Gastrocnemius medialis (tissue), 4 donors: ENCODE data around the gene GREB1L. TPM values are rescaled to one million over a fixed set of nuclear protein-coding genes. Genes with fewer than 3 reads are reported as not detected.
"Not testable (repeated sequence)": the region's sequence is repeated elsewhere in the genome, so short reads cannot be mapped to it uniquely, and the experiment has no call there.

ENCODE experiments used
- ATAC-seq, 2 donors: fragments of 150-250 bp; one replicate each; pipeline ENCODE4 v1.9.1; 2016
- DNase-seq, 2 donors: peaks; one replicate each; pipeline ENCODE4 v3.0.0-alpha.2; 2019
- H3K27ac ChIP-seq, 4 donors: fragments of 200-600 bp; sonication (generic); 1 replicate in 1 of 4; 2 replicates in 3 of 4; pipeline ENCODE4 v1.5.1; 2016 to 2018; ENCODE audit warnings: mild to moderate bottlenecking in 2 of 4, moderate library complexity in 1 of 4
- H3K27me3 ChIP-seq, 3 donors: fragments of 200-600 bp; sonication (generic) in 2 of 3; 1 replicate in 1 of 3; 2 replicates in 2 of 3; pipeline versions ENCODE4 v1.5.1 to v1.6.0; 2016 to 2019; ENCODE audit warnings: mild to moderate bottlenecking in 1 of 3, moderate library complexity in 1 of 3
- H3K36me3 ChIP-seq, 2 donors: fragments of 200-600 bp; sonication (generic) in 1 of 2; one replicate each; pipeline ENCODE4 v1.5.1; 2017 to 2018
- H3K4me1 ChIP-seq, 2 donors: fragments of 200-600 bp; sonication (generic) in 1 of 2; one replicate each; pipeline ENCODE4 v1.5.1; 2016 to 2017; ENCODE audit warnings: mild to moderate bottlenecking in 2 of 2
- H3K4me3 ChIP-seq, 4 donors: fragments of 200-600 bp; sonication (generic) in 3 of 4; 1 replicate in 1 of 4; 2 replicates in 3 of 4; pipeline ENCODE4 v1.5.1; 2016 to 2019; ENCODE audit warnings: mild to moderate bottlenecking in 2 of 4
- H3K9me3 ChIP-seq, 3 donors: fragments of 200-600 bp; sonication (generic) in 2 of 3; 1 replicate in 1 of 3; 2 replicates in 2 of 3; pipeline ENCODE4 v1.5.1; 2016 to 2019
- CTCF ChIP-seq, 5 experiments: fragments of 450-650 bp in 3 of 5; fragments of 200-600 bp in 2 of 5; sonication (generic) in 2 of 5; IDR thresholded peaks in 4 of 5; conservative IDR thresholded peaks in 1 of 5; 1 replicate in 4 of 5; 2 replicates in 1 of 5; pipeline ENCODE4 v1.5.1; 2016 to 2019; ENCODE audit warnings: antibody characterized with exemption in 5 of 5, mild to moderate bottlenecking in 3 of 5, moderate library complexity in 3 of 5
- POLR2A ChIP-seq, 2 donors: fragments of 450-650 bp; IDR thresholded peaks; one replicate each; pipeline ENCODE4 v1.6.1; 2017; ENCODE audit warnings: antibody characterized with exemption in 2 of 2, mild to moderate bottlenecking in 2 of 2, moderate library complexity in 2 of 2
- in situ Hi-C, 4 donors: fragments of 200-750 bp; cut with MboI; loops; one replicate each; pipeline versions ENCODE4 v1.15.0 to v1.8.0; 2017; ENCODE audit warnings: low sequenced_read_pairs in 4 of 4
- intact Hi-C: fragments of 100-400 bp; cut with DNase I; formaldehyde crosslinking; loops from one replicate; pipeline ENCODE4 v1.15.1; 2023; ENCODE audit warnings: low total_unique reads
- total RNA-seq, 4 donors: library from RNA; depleted of rRNA; stranded (reverse); fragments of >200 nt; gene quantifications; one replicate each; pipeline versions ENCODE4 v1.1.0 to v1.2.3, GENCODE V29; 2016

GREB1L gene
- total RNA-seq, 4 donors from 2014 or later = 4.4 to 14.4 (median 7.4) TPM

- Histone ChIP-seq H3K27me3 (no peaks in the 10 kb centered on the region), H3K4me1 (peaks cover 0 to 3% of the 10 kb centered on the region in 2 donors), H3K9me3 (no peaks in the 10 kb centered on the region), H3K27ac (peak overlapping the region in 1 of 4 donors; percentile 38), H3K4me3 (no peak overlapping the region), H3K36me3 (no peaks in the 10 kb centered on the region)
- no peak for TF ChIP-seq POLR2A (IDR thresholded peaks at IDR 0.05)
- TF ChIP-seq CTCF (IDR thresholded peaks at IDR 0.05 in 4 of 5, conservative IDR thresholded peaks at IDR 0.05 in 1 of 5) = no peak
- intact Hi-C loops (no loop called here), in situ Hi-C loops (no loop called here)
- ATAC-seq (no peak), DNase-seq (no peak)
Observed at GRCh38 chr18:21314724-21315123, 72.7 kb downstream of the GREB1L start.

GRCh38 chr18:21315126-21315525 is 73.1 kb downstream of the GREB1L start:
- H3K9me3 ChIP-seq, H3K36me3 ChIP-seq, ATAC-seq, intact Hi-C loops, H3K4me1 ChIP-seq, in situ Hi-C loops, H3K27me3 ChIP-seq, H3K4me3 ChIP-seq, DNase-seq: not testable (repeated sequence)
- peak overlapping the region in 1 of 4 donors; percentile 38 for H3K27ac ChIP-seq

- ATAC-seq = peak in 1 of 2 donors; percentile 39
- intact Hi-C loops = no loop called here
Observed at GRCh38 chr18:21315741-21316197, 73.7 kb downstream of the GREB1L start.

GRCh38 chr18:21316296-21316695 is 74.3 kb downstream of the GREB1L start:
- in situ Hi-C loops = no loop called here
- ATAC-seq = peak in 1 of 2 donors; percentile 39
- TF ChIP-seq POLR2A (IDR thresholded peaks at IDR 0.05) (no peak), CTCF (IDR thresholded peaks at IDR 0.05 in 4 of 5, conservative IDR thresholded peaks at IDR 0.05 in 1 of 5) (no peak)

More at GRCh38 chr18:21315741-21316197, 73.7 kb downstream of the GREB1L start:
- Histone ChIP-seq H3K9me3 (no peaks in the 10 kb centered on the region), H3K4me1 (peaks cover 0 to 3% of the 10 kb centered on the region in 2 donors), H3K36me3 (no peaks in the 10 kb centered on the region), H3K4me3 (no peak overlapping the region), H3K27me3 (no peaks in the 10 kb centered on the region), H3K27ac (peak overlapping the region in 2 of 4 donors; percentile 4 to 30)
- in situ Hi-C loops = no loop called here
- TF ChIP-seq POLR2A (IDR thresholded peaks at IDR 0.05) (no peak), CTCF (IDR thresholded peaks at IDR 0.05 in 4 of 5, conservative IDR thresholded peaks at IDR 0.05 in 1 of 5) (no peak)
- peak in 1 of 2 donors; percentile 29 for DNase-seq

GRCh38 chr18:21321711-21322110 is 79.7 kb downstream of the GREB1L start:
- ATAC-seq (no peak), DNase-seq (no peak)
- no peaks in the 10 kb centered on the region for H3K9me3 ChIP-seq
- no peak overlapping the region for H3K4me3 ChIP-seq
- no peak overlapping the region for H3K27ac ChIP-seq
- no peaks in the 10 kb centered on the region for H3K4me1 ChIP-seq
- H3K27me3 ChIP-seq = no peaks in the 10 kb centered on the region
- H3K36me3 ChIP-seq = no peaks in the 10 kb centered on the region
- in situ Hi-C loops = no loop called here
- intact Hi-C loops = no loop called here
- TF ChIP-seq CTCF (IDR thresholded peaks at IDR 0.05 in 4 of 5, conservative IDR thresholded peaks at IDR 0.05 in 1 of 5) = no peak
- no peak for TF ChIP-seq POLR2A (IDR thresholded peaks at IDR 0.05)

More at GRCh38 chr18:21316296-21316695, 74.3 kb downstream of the GREB1L start:
- no peak for DNase-seq
- peak overlapping the region in 2 of 4 donors; percentile 4 to 30 for H3K27ac ChIP-seq
- H3K36me3 ChIP-seq = no peaks in the 10 kb centered on the region
- H3K9me3 ChIP-seq = no peaks in the 10 kb centered on the region
- intact Hi-C loops = no loop called here
- H3K4me3 ChIP-seq = no peak overlapping the region
- peaks cover 0 to 3% of the 10 kb centered on the region in 2 donors for H3K4me1 ChIP-seq
- no peaks in the 10 kb centered on the region for H3K27me3 ChIP-seq
